Measurements from ENCODE around the gene ATP13A4. TPM values are rescaled to one million over a fixed set of nuclear protein-coding genes. Genes with fewer than 3 reads are reported as not detected.

ATP13A4 gene
- total and polyA plus RNA-seq, 2 of the 4 experiments (the other 2 are of a cell fraction): under 0.01 TPM; not detected in 1

GRCh38 chr3:193496658-193497057, 58.0 kb downstream of the ATP13A4 start:
- Histone ChIP-seq H2AK5ac (ENCODE audit: low read depth, low read length) (no peak overlapping the region), H3K23ac (ENCODE audit: low read depth, low read length) (no peak overlapping the region), H2AK9ac (replicated peaks; ENCODE audit: low read depth, low read length, poor library complexity) (no peak overlapping the region), H3K27me3 (ENCODE audit: control insufficient read depth, insufficient read depth, low read length) (no peaks in the 10 kb centered on the region), H3K14ac (replicated peaks; ENCODE audit: low read depth, low read length) (no peak overlapping the region), H2BK5ac (ENCODE audit: low read depth, low read length, poor library complexity, severe bottlenecking) (no peak overlapping the region), H2BK120ac (ENCODE audit: low read depth, low read length) (no peak overlapping the region), H2AFZ (replicated peaks; ENCODE audit: low read length, poor library complexity) (no peak overlapping the region), H3K4ac (ENCODE audit: low read depth, low read length) (no peak overlapping the region), H3K18ac (ENCODE audit: low read depth, low read length) (no peak overlapping the region), H3K4me2 (ENCODE audit: low read depth, low read length) (no peak overlapping the region), H3K56ac (ENCODE audit: extremely low read depth, insufficient read depth, low read length) (no peak overlapping the region), H3K4me1 (ENCODE audit: control insufficient read depth, insufficient read depth, low read length) (no peaks in the 10 kb centered on the region), H4K91ac (ENCODE audit: insufficient read depth, low read depth, low read length) (no peak overlapping the region), H3K36me3 (ENCODE audit: control insufficient read depth, insufficient read depth, low read length) (no peaks in the 10 kb centered on the region), H3K9me1 (ENCODE audit: insufficient read depth, low read length) (no peaks in the 10 kb centered on the region), H2BK20ac (ENCODE audit: low read depth, low read length) (no peak overlapping the region), H3K9ac (ENCODE audit: low read depth, low read length) (no peak overlapping the region), H3K27ac (ENCODE audit: insufficient read depth, low read length) (no peak overlapping the region), H3K79me1 (ENCODE audit: low read depth in 1 of 2, low read length in 2 of 2) (no peaks in the 10 kb centered on the region), H2BK15ac (ENCODE audit: low read depth, low read length) (no peak overlapping the region), H4K5ac (ENCODE audit: low read depth, low read length) (no peak overlapping the region), H4K20me1 (ENCODE audit: insufficient read depth, low read length) (no peaks in the 10 kb centered on the region), H4K8ac (ENCODE audit: low read depth in 2 of 2, low read length in 2 of 2) (no peak overlapping the region), H3K9me3 (ENCODE audit: control insufficient read depth, insufficient read depth, low read length) (no peaks in the 10 kb centered on the region), H3K4me3 (ENCODE audit: insufficient read depth, low read depth, low read length) (no peak overlapping the region)
- intact Hi-C loops (cut with micrococcal nuclease): no loop called here
- WGBS, 2 experiments (ENCODE audit: extremely low coverage in 2 of 2, insufficient read length in 1 of 2): no CpG with 5 or more reads among the region's 6 CpGs
- dilution Hi-C loops (cut with HindIII; ENCODE audit: low sequenced_read_pairs, unreplicated experiment): no loop called here
- no peak for DNase-seq
- BruUV-seq (replicated peaks): no TSS peak
- ChIA-PET CTCF (interaction anchor here (0.6 kb wide), 1 partner anchor 818 kb away, joined by 3 read pairs; no protein-coding TSS in a partner anchor), POLR2A (ENCODE audit: unreplicated experiment) (no interaction called here)
- ATAC-seq (ENCODE audit: low read depth): no peak
- TF ChIP-seq POLR2A (IDR thresholded peaks at IDR 0.05; ENCODE audit: low read depth, low read length) (no peak), RFX5 (IDR thresholded peaks at IDR 0.05; ENCODE audit: low read depth, low read length) (no peak), MAZ (IDR thresholded peaks at IDR 0.05; ENCODE audit: borderline replicate concordance, low read depth, low read length) (no peak), CHD1 (IDR thresholded peaks at IDR 0.05; ENCODE audit: low read depth, low read length) (no peak), RAD21 (IDR thresholded peaks at IDR 0.05; ENCODE audit: low read length) (no peak), FOS (IDR thresholded peaks at IDR 0.05; ENCODE audit: low read depth, low read length) (no peak), SMC3 (IDR thresholded peaks at IDR 0.05; ENCODE audit: low read depth, low read length) (no peak), RCOR1 (IDR thresholded peaks at IDR 0.05; ENCODE audit: insufficient replicate concordance, low read length) (no peak), BHLHE40 (IDR thresholded peaks at IDR 0.05; ENCODE audit: low read depth, low read length) (no peak), ELK1 (IDR thresholded peaks at IDR 0.05; ENCODE audit: borderline replicate concordance, low read depth, low read length) (no peak), MXI1 (IDR thresholded peaks at IDR 0.05; ENCODE audit: borderline replicate concordance, low read depth, low read length) (no peak), NFE2L2 (IDR thresholded peaks at IDR 0.05; ENCODE audit: low read depth, low read length) (no peak), CTCF (conservative IDR thresholded peaks at IDR 0.05; ENCODE audit: low read depth, low read length) (no peak), MAFK (IDR thresholded peaks at IDR 0.05; ENCODE audit: low read depth, low read length) (no peak), CEBPB (IDR thresholded peaks at IDR 0.05; ENCODE audit: low read depth, low read length) (no peak)
- in situ Hi-C loops (cut with MboI; ENCODE audit: low sequenced_read_pairs): no loop called here

Measured in IMR-90 (cell line).